HEK293T (cell line): ENCODE data around the gene OPTC.

ENCODE experiments used
- ARNT ChIP-seq: fragments of 450-650 bp; IDR thresholded peaks from 2 replicates; pipeline ENCODE4 v1.6.1; 2017; ENCODE audit warnings: mild to moderate bottlenecking
- HDGF ChIP-seq: fragments of 450-650 bp; IDR thresholded peaks from 2 replicates; pipeline ENCODE4 v1.6.1; 2017; ENCODE audit warnings: antibody characterized with exemption, borderline replicate concordance
- L3MBTL2 ChIP-seq: fragments of 450-650 bp; conservative IDR thresholded peaks from 2 replicates; pipeline ENCODE4 v1.6.1; 2016; ENCODE audit warnings: mild to moderate bottlenecking
- NFRKB ChIP-seq: fragments of 450-650 bp; IDR thresholded peaks from 2 replicates; pipeline ENCODE4 v1.6.1; 2016; ENCODE audit warnings: mild to moderate bottlenecking, moderate library complexity
- SP1 ChIP-seq: fragments of 450-650 bp; IDR thresholded peaks from 2 replicates; pipeline ENCODE4 v1.6.1; 2017

DNA sequence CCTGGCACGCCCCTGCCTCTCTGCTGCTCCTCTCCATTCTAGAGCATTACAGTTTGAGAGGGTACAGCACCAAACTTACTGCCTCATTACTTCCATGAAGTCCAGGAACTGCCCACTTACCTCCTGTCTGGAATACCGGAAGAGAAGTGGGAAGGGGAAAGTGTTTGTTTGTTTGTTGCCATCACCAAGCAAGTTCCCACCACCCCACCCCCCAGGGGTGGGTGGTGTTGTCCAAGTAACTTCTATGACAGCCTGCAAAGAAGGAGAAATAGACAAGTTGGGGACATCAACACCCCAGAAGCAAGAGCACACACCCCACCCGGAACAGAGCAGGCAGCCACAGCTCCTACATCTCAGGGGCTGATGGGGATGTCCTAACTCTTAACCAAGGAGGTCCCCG lies 18.0 kb downstream of the OPTC start:
- no peak for TF ChIP-seq NFRKB
- TF ChIP-seq L3MBTL2: no peak
- no peak for TF ChIP-seq SP1
- no peak for TF ChIP-seq HDGF
- TF ChIP-seq ARNT: no peak
